Parathyroid adenoma (tissue), 2 donors: ENCODE results near the gene WDFY2.
"Not testable (repeated sequence)": the region's sequence is repeated elsewhere in the genome, so short reads cannot be mapped to it uniquely, and the experiment has no call there.

Source experiments
- H2AFZ ChIP-seq: fragments of 300-600 bp; sonication (generic); one replicate; pipeline ENCODE4 v1.7.0; 2017; ENCODE audit warnings: antibody characterized with exemption, mild to moderate bottlenecking
- H3K27ac ChIP-seq: fragments of 300-600 bp; sonication (generic); one replicate; pipeline ENCODE4 v1.7.0; 2017
- H3K27me3 ChIP-seq: fragments of 300-600 bp; sonication (generic); one replicate; pipeline ENCODE4 v1.7.0; 2017; ENCODE audit warnings: low read length; ENCODE audit not compliant: control insufficient read depth, insufficient read depth
- H3K36me3 ChIP-seq: fragments of 300-600 bp; sonication (generic); one replicate; pipeline ENCODE4 v1.7.0; 2017; ENCODE audit warnings: low read length; ENCODE audit not compliant: control insufficient read depth, insufficient read depth
- H3K4me1 ChIP-seq: fragments of 300-600 bp; sonication (generic); one replicate; pipeline ENCODE4 v1.7.0; 2017; ENCODE audit warnings: control low read depth
- H3K4me2 ChIP-seq: fragments of 300-600 bp; sonication (generic); one replicate; pipeline ENCODE4 v1.7.0; 2017; ENCODE audit warnings: low read length
- H3K4me3 ChIP-seq: fragments of 300-600 bp; sonication (generic); one replicate; pipeline ENCODE4 v1.7.0; 2017; ENCODE audit warnings: low read depth, low read length
- H3K79me2 ChIP-seq: fragments of 300-600 bp; sonication (generic); one replicate; pipeline ENCODE4 v1.7.0; 2017; ENCODE audit warnings: control low read depth
- H3K9ac ChIP-seq: fragments of 300-600 bp; sonication (generic); one replicate; pipeline ENCODE4 v1.7.0; 2017; ENCODE audit warnings: mild to moderate bottlenecking
- H3K9me3 ChIP-seq: fragments of 300-600 bp; sonication (generic); one replicate; pipeline ENCODE4 v1.7.0; 2017; ENCODE audit warnings: low read length; ENCODE audit not compliant: control insufficient read depth
- TF ChIP-seq, protein P1 (sequence below): fragments of 300-600 bp; sonication (generic); IDR thresholded peaks from one replicate; pipeline ENCODE4 v1.7.0; 2017; ENCODE audit warnings: antibody characterized with exemption, mild to moderate bottlenecking
- donor health status: primary hyperparathyroidism.

The WDFY2 gene

DNA sequence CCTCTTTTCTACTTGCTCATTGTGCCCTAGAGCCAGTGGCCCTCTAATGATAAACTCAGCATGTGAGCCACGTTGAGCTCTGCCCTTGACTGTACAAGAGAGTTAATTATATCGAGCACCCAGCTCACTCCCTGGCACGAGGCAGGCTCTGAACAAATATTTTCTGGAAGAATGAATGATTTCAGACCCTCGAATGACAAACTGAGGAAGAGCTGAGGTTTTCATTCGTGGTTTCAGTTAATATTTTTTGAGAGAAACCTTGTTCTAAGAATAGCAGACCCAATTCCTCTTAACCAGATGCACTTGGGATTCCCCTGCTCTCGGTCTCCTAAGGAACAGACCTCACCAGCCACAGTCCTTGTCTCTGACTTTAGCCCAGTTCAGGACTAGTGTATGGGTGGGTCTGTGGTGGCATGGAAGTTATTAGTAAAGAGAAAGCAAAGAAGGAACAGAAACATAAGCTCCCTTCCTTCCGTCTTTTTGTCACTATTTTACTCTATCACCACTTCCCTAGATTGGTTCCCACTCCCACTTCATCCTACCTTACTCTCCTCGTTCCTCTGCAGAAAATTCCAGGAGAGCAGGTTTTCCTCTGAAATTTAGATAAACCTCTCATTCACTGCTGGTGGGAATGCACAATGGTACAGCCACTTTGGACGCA lies 22.1 kb upstream of the WDFY2 start:
- Histone ChIP-seq H3K9ac (no peak overlapping the region), H3K27ac (no peak overlapping the region), H3K9me3 (no peaks in the 10 kb centered on the region), H3K27me3 (no peaks in the 10 kb centered on the region), H3K4me3 (no peak overlapping the region), H3K79me2 (no peaks in the 10 kb centered on the region), H3K4me1 (no peaks in the 10 kb centered on the region), H3K4me2 (no peak overlapping the region), H3K36me3 (no peaks in the 10 kb centered on the region), H2AFZ (no peak overlapping the region)
- TF ChIP-seq, protein P1, sequence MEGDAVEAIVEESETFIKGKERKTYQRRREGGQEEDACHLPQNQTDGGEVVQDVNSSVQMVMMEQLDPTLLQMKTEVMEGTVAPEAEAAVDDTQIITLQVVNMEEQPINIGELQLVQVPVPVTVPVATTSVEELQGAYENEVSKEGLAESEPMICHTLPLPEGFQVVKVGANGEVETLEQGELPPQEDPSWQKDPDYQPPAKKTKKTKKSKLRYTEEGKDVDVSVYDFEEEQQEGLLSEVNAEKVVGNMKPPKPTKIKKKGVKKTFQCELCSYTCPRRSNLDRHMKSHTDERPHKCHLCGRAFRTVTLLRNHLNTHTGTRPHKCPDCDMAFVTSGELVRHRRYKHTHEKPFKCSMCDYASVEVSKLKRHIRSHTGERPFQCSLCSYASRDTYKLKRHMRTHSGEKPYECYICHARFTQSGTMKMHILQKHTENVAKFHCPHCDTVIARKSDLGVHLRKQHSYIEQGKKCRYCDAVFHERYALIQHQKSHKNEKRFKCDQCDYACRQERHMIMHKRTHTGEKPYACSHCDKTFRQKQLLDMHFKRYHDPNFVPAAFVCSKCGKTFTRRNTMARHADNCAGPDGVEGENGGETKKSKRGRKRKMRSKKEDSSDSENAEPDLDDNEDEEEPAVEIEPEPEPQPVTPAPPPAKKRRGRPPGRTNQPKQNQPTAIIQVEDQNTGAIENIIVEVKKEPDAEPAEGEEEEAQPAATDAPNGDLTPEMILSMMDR, result no peak

GRCh38 chr13:51564252-51564651 lies 20.0 kb upstream of the WDFY2 start:
- Histone ChIP-seq H3K27me3 (no peaks in the 10 kb centered on the region), H3K4me1 (no peaks in the 10 kb centered on the region), H3K27ac (no peak overlapping the region), H3K4me2 (no peak overlapping the region), H3K9me3 (no peaks in the 10 kb centered on the region), H3K36me3 (no peaks in the 10 kb centered on the region), H2AFZ (no peak overlapping the region), H3K4me3 (no peak overlapping the region), H3K79me2 (no peaks in the 10 kb centered on the region), H3K9ac (no peak overlapping the region)
- TF ChIP-seq, protein P1, result no peak

GRCh38 chr13:51564671-51565070 lies 19.6 kb upstream of the WDFY2 start:
- H3K4me1 ChIP-seq, result no peaks in the 10 kb centered on the region
- H3K4me2 ChIP-seq, result no peak overlapping the region
- H3K9ac ChIP-seq, result no peak overlapping the region
- TF ChIP-seq, protein P1, result no peak
- H3K36me3 ChIP-seq, result no peaks in the 10 kb centered on the region
- H2AFZ ChIP-seq, result no peak overlapping the region
- H3K79me2 ChIP-seq, result no peaks in the 10 kb centered on the region
- no peak overlapping the region for H3K4me3 ChIP-seq
- no peaks in the 10 kb centered on the region for H3K27me3 ChIP-seq
- H3K9me3 ChIP-seq, result no peaks in the 10 kb centered on the region
- no peak overlapping the region for H3K27ac ChIP-seq

- not testable (repeated sequence) for H3K4me3 ChIP-seq, H3K9ac ChIP-seq, H3K9me3 ChIP-seq, H2AFZ ChIP-seq, H3K36me3 ChIP-seq, H3K79me2 ChIP-seq, H3K27me3 ChIP-seq, H3K27ac ChIP-seq, H3K4me2 ChIP-seq, H3K4me1 ChIP-seq
Measured at GRCh38 chr13:51569001-51569400, 15.3 kb upstream of the WDFY2 start.

DNA sequence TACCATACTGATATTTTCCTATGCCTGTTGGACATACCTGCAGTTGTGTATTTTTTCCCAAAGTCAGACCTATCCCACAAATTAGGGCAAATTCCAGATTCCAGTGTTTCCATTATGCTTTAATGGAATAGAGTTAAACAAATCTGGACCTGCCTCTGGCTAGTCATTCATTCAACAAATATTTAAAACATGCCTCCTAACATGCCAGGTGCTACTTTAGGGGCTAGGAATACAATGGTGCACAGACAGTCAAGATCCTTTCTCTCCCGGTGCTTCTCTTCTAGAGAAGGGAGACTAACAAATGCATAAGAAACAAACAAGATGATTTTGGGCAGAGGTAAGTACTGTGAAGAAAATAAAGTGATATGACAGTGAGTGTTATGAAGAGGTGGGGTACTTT lies 7.5 kb upstream of the WDFY2 start:
- Histone ChIP-seq H3K27ac (no peak overlapping the region), H3K4me3 (no peak overlapping the region), H2AFZ (no peak overlapping the region), H3K9ac (no peak overlapping the region), H3K9me3 (no peaks in the 10 kb centered on the region), H3K79me2 (no peaks in the 10 kb centered on the region), H3K4me2 (no peak overlapping the region), H3K36me3 (no peaks in the 10 kb centered on the region), H3K4me1 (no peaks in the 10 kb centered on the region), H3K27me3 (no peaks in the 10 kb centered on the region)
- TF ChIP-seq, protein P1, result no peak
